GM12874 (cell line): Measurements from ENCODE around the gene ANKRD27.

ENCODE experiments used
- TF ChIP-seq, protein P1 (sequence below): IDR thresholded peaks from 2 replicates; pipeline ENCODE4 v1.5.1; 2011; ENCODE audit warnings: low read depth, mild to moderate bottlenecking, control low read depth, low read length, moderate library complexity; ENCODE audit not compliant: insufficient read depth

ANKRD27 gene

DNA sequence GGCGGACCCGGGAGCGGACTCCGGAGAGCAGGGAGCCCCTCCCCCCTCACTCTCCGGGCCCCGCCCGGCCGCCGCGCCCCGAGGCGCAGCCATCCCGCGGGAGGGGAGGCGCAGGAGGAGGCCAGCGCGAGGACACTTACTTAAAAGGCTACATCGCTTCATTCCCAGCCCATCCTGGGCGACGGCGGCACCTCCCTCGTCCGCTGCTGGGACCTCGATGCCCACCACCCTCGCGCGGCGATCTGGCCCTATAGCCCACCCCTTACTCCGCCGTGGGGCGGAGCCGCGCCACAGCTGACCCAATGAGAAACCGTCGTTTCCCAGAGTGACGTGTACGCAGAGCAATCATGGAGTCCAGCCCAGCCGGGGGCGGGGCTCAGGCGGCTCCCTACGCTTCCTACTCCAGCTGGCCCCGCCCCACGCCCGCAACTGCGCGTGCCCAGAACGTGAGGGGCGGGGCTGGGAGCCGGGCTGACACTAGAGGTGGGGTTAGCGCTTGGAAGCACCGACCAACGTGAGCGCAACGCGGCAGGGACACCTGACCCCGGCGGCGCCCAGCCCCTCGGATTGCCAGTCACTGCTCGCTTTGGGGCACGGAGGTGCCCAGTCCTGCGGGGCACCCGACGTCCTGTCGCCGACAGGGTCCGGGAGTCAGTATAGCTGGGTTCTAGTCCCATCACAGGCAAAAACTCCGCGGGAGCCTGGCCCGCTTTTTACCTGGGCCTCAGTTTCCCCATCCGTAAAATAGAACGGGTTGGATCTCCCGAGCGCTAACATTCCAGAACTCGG lies at the start of gene ANKRD27:
ANKRD27 (minus strand) TSS at position 250 of the 789 bp plus-strand sequence. CDS start 16,165 bp downstream, outside the sequence.
- TF ChIP-seq, protein P1, sequence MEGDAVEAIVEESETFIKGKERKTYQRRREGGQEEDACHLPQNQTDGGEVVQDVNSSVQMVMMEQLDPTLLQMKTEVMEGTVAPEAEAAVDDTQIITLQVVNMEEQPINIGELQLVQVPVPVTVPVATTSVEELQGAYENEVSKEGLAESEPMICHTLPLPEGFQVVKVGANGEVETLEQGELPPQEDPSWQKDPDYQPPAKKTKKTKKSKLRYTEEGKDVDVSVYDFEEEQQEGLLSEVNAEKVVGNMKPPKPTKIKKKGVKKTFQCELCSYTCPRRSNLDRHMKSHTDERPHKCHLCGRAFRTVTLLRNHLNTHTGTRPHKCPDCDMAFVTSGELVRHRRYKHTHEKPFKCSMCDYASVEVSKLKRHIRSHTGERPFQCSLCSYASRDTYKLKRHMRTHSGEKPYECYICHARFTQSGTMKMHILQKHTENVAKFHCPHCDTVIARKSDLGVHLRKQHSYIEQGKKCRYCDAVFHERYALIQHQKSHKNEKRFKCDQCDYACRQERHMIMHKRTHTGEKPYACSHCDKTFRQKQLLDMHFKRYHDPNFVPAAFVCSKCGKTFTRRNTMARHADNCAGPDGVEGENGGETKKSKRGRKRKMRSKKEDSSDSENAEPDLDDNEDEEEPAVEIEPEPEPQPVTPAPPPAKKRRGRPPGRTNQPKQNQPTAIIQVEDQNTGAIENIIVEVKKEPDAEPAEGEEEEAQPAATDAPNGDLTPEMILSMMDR: no peak

DNA sequence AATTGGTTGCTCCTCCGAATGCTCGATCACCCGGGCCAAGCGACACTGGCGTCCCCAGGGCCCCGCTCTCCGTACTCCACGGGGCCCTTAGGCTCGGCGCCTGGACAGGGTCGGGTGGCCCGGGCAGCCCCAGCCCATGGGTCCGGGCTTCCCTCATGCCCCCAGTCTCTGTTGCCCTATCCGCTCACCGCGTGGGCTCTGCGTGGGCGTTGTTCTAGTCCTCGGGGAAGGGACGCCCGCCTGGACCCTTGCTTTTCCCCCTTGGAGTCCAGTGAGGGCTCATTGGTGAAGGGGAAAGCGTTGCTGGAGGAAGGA lies 45.9 kb upstream of the ANKRD27 start:
- TF ChIP-seq, protein P1: no peak

DNA sequence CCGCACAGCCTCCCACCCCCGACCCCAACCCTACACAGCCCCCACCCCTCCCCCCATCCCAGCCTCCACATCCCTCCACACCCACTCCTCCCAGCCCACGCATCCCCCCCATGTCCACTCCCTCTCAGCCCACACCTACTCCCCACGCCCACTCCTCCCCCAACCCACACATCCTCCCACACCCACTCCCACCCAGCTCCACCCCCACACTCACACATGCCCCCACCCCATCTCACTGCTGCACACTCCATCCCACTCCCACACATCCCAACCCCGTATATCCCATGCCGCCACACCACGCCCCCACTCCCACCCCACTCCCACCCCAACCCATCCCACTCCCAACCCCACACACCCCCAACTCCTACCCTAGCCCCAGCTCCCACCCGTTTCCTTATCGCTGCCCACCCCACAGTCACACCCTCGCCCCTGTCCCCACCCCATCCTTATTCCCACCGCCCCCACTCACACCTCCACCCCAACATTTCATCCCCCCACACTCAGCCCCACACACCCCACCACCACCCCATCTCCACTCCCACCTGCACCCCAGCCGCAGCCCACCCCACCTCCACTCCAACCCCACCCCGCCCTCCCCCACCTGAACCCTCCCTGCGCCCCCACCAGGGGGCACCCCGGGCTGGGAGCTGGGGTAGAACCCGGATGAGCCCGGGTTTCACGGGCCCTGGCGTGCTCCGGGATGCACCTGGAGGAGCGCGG lies 45.4 kb upstream of the ANKRD27 start:
- TF ChIP-seq, protein P1: no peak

DNA sequence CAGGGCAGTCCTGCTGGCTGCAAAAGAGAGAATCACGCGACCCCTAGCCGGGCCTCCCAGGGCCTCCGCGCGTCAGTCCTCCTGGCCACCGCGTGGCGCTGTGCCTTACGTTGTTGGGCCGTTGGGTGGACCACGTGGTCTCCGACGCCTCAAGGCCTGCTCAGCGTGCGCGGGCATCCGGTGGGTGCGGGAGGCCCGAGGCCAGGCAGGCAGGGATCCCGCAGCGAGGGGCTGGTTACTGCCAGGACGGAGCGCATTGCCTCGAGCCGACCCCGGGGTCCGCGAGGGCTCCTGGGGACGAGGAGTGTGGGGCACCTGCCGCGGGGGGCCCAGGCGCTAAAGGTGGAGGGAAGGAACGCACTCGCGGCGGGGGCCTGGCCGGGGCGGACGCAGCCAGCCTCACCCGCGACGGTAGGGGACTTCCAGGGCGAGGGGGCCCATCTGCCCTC lies 44.7 kb upstream of the ANKRD27 start, which contains the start of gene TDRD12:
TDRD12 (plus strand) TSS at position 157 of the 449 bp plus-strand sequence. CDS start 306 bp downstream, outside the sequence.
- TF ChIP-seq, protein P1: no peak

DNA sequence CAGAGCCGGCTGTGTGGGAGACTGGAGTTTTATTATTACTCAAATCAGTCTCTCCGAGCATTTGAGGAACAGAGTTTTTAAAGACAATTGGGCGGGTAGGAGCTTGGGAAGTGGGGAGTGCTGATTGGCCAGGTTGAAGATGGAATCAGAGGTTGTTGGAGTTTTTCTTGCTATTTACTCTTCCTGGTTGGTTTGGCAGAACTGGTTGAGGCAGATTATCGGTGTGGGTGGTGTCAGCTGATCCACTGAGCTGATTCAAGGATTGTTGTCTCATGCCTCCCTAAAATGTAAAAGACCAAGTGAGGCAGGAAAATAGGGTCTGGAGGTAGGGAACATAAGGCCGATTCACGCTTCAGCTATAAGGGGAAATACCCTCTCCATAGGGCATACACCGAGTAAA lies 43.3 kb upstream of the ANKRD27 start:
- TF ChIP-seq, protein P1: no peak

DNA sequence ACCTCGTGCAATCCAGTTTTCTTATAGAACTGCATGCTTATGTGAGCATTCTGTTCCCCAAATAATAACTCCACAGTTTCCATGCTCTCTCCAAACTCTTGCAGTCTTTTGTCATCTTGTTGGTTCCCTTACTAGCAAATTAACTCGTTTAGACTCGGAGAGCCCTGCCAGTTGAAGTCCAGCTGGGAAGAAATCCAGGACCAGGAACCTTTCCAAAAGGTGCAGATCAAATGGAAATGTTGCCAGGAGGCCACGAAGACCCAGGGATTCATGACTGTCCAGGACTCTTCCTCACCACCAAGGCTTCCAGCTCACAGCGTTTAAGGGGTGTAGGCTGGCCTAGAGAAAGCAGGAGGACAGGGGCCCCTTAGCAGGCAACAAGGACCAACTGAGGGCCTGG lies 42.5 kb upstream of the ANKRD27 start:
- TF ChIP-seq, protein P1: no peak

DNA sequence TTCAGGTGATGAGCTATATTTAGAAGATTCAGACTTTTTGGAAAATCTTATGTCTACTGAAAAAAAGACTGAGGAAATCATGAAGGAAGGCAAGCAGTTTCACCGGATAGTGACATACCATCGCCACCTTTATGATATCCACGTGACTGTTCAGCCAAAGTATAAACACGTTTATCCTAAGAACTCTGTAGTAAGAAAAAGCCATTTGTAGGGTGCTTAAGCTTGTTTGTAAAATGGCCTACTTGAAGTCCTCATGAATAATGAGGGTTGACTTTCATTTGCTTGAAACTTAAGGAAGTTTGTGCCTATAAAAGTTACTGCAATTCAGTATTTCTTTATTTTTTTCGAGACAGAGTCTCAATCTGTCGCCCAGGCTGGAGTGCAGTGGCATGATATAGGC lies 36.8 kb upstream of the ANKRD27 start:
- TF ChIP-seq, protein P1: no peak
